Natural killer cell (primary cell): ENCODE results near the gene MIF. TPM values are rescaled to one million over a fixed set of nuclear protein-coding genes. Genes with fewer than 3 reads are reported as not detected.
A peak's percentile ranks its signal among the peaks of the same experiment; 100 is the strongest.
"Not testable (repeated sequence)": the region's sequence is repeated elsewhere in the genome, so short reads cannot be mapped to it uniquely, and the experiment has no call there.

Experiments used
- ATAC-seq, 3 donors: fragments of 150-1000 bp in 2 of 3; fragments of 200-7000 bp in 1 of 3; cut with Tn5 transposase; 1 replicate in 1 of 3; 2 replicates in 2 of 3; pipeline ENCODE4 v1.10.0; 2021; ENCODE audit warnings: mild to moderate bottlenecking in 2 of 3, moderate library complexity in 2 of 3
- DNase-seq, 2 donors: peaks; one replicate each; pipeline versions ENCODE4 v3.0.0 to v3.0.0-alpha.2; 2013 to 2021; ENCODE audit warnings: mixed read lengths in 1 of 2
- H3K27ac ChIP-seq: one replicate; pipeline ENCODE4 v1.5.1; 2013; ENCODE audit warnings: mild to moderate bottlenecking, low read length
- H3K27me3 ChIP-seq: one replicate; pipeline ENCODE4 v1.6.1; 2013; ENCODE audit warnings: low read length; ENCODE audit not compliant: control insufficient read depth, insufficient read depth
- H3K36me3 ChIP-seq: one replicate; pipeline ENCODE4 v1.6.1; 2013; ENCODE audit warnings: low read length; ENCODE audit not compliant: control insufficient read depth, insufficient read depth
- H3K4me1 ChIP-seq: one replicate; pipeline ENCODE4 v1.6.1; 2013; ENCODE audit warnings: low read length; ENCODE audit not compliant: control insufficient read depth, insufficient read depth
- H3K4me3 ChIP-seq: one replicate; pipeline ENCODE4 v1.5.1; 2013; ENCODE audit warnings: low read length
- H3K9me3 ChIP-seq: one replicate; pipeline ENCODE4 v1.6.1; 2013; ENCODE audit warnings: low read length; ENCODE audit not compliant: control insufficient read depth, insufficient read depth
- H3K27ac Mint-ChIP-seq, 2 donors: one replicate each; pipeline ENCODE4 v1.8.0; 2022; ENCODE audit warnings: mild to moderate bottlenecking in 2 of 2, mixed read lengths in 2 of 2, moderate library complexity in 1 of 2
- H3K27me3 Mint-ChIP-seq, 2 donors: one replicate each; pipeline ENCODE4 v1.8.0; 2022; ENCODE audit warnings: low read depth in 2 of 2, mixed read lengths in 2 of 2
- H3K36me3 Mint-ChIP-seq: one replicate; pipeline ENCODE4 v1.8.0; 2022; ENCODE audit warnings: mixed read lengths
- H3K4me1 Mint-ChIP-seq, 2 donors: one replicate each; pipeline ENCODE4 v1.8.0; 2022; ENCODE audit warnings: mixed read lengths in 2 of 2
- H3K4me3 Mint-ChIP-seq: one replicate; pipeline ENCODE4 v1.8.0; 2022; ENCODE audit warnings: mild to moderate bottlenecking, moderate library complexity, mixed read lengths
- H3K9me3 Mint-ChIP-seq, 2 donors: one replicate each; pipeline ENCODE4 v1.8.0; 2022; ENCODE audit warnings: mixed read lengths in 2 of 2
- WGBS: methylation state at CpG from one replicate; pipeline ENCODE4 v1.1.7; 2013; ENCODE audit warnings: missing lambda C conversion rate; ENCODE audit not compliant: insufficient coverage; 5-methylcytosine and 5-hydroxymethylcytosine counted together
- intact Hi-C: fragments of 100-400 bp; cut with micrococcal nuclease; formaldehyde crosslinking; loops from one replicate; pipeline ENCODE4 v1.14.2; 2022
- total RNA-seq, 4 donors: library from RNA; stranded (reverse); fragments of 120-200 nt in 1 of 4; gene quantifications; one replicate each; pipeline versions ENCODE4 v1.2.3 to v1.2.4, GENCODE V29; 2013 to 2022
- TF ChIP-seq, protein P1 (sequence below): fragments of 200-600 bp; IDR thresholded peaks from one replicate; pipeline ENCODE4 v1.8.0; 2022; ENCODE audit warnings: antibody characterized with exemption

The MIF gene
- total RNA-seq, 3 donors from 2014 or later (not counting 1 experiment from before 2014, with no cell fraction given) = 115 to 182 (median 133) TPM

DNA sequence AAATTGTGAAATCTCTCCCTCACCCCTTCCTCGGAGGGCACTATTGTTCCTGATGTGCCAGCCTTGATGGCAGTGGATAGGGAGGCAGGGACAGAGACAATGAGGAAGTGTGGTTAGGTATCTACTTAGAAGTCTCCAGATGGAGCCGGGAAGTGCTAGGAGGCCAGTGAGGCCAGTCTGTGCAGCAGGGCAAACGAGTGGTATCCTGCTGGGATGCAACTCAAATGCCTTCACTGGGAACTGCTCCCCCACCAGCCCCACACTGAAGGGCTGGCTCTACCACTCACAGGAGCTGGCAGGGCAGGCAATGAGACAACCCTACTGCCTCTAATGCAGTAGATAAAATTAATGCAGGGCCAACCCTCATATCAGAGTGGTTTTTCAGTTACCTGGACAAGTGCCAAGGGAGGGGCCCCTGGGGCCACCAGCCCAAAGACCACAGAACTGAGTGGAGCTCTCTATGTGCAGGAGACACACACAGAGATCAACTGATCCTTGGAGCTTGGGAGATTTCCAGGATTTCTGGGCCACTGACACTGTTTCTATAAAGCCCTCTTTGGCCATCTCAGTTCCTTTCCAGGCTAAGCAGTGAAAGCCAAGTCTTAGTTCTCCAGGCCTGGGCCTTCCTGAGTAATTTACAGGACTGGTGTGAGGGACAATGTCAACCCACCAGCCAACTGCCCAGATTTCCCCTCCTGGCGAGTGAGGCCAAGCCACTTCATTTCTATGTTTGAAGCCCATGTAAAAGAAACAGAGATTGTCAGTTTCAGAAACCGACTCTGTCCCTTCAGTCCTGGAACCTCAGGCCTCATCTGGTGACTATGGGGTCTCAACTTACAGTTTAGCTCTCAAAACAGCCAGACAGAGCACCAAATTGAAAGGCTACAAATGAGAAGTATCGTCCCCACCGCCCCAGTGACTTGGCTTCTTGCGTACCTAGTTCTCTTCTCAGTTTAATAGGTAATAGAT is 4.1 kb downstream of the MIF start:
- Histone ChIP-seq H3K4me1 (peaks cover 22% of the 10 kb centered on the region), H3K36me3 (peaks cover 12% of the 10 kb centered on the region), H3K27ac (no peak overlapping the region), H3K9me3 (no peaks in the 10 kb centered on the region), H3K27me3 (no peaks in the 10 kb centered on the region), H3K4me3 (no peak overlapping the region)
- peaks cover 13 to 31% of the 10 kb centered on the region in 2 donors for H3K4me1 Mint-ChIP-seq
- H3K4me3 Mint-ChIP-seq = no peak overlapping the region
- TF ChIP-seq, protein P1, sequence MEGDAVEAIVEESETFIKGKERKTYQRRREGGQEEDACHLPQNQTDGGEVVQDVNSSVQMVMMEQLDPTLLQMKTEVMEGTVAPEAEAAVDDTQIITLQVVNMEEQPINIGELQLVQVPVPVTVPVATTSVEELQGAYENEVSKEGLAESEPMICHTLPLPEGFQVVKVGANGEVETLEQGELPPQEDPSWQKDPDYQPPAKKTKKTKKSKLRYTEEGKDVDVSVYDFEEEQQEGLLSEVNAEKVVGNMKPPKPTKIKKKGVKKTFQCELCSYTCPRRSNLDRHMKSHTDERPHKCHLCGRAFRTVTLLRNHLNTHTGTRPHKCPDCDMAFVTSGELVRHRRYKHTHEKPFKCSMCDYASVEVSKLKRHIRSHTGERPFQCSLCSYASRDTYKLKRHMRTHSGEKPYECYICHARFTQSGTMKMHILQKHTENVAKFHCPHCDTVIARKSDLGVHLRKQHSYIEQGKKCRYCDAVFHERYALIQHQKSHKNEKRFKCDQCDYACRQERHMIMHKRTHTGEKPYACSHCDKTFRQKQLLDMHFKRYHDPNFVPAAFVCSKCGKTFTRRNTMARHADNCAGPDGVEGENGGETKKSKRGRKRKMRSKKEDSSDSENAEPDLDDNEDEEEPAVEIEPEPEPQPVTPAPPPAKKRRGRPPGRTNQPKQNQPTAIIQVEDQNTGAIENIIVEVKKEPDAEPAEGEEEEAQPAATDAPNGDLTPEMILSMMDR = no peak
- H3K9me3 Mint-ChIP-seq = no peaks in the 10 kb centered on the region
- no peaks in the 10 kb centered on the region for H3K27me3 Mint-ChIP-seq
- 82% methylated on average over 8 of the region's 8 CpGs for WGBS
- DNase-seq = no peak
- no peaks in the 10 kb centered on the region for H3K36me3 Mint-ChIP-seq
- ATAC-seq = no peak
- no peak overlapping the region for H3K27ac Mint-ChIP-seq
- intact Hi-C loops = no loop called here

DNA sequence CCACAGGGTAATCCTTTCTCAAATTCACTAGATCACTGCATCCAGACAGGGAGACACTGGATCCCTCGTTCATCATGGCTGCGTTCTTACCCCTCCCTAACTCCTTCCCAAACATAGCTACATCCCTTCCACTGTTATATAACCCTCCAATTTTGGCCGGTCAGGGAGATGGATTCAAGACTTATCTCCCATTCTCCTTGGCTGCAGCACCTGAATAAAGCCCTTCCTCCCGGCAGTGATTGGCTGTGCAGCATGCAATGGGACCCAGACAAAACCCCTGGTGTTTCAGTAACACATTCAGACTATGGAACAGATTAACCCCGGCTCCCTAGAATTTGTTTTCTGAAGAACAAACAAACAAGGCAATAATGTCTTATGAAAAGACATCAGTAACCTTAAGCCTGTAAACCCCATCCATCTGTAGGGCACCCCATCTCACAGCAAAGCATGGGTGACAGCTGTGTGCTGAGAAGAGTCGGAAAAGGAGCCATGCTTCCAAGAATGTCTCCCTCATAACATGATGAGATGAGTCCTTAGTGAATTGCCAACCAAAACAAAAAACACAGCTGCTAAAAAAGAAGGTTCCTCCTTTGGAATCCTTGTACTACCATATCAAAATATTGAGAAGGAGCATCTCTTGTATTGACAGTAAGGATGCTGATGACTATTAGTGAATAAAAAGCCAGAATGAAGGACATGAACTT is 5.0 kb downstream of the MIF start:
- Histone ChIP-seq H3K4me1 (peaks cover 15% of the 10 kb centered on the region), H3K27ac (no peak overlapping the region), H3K36me3 (peaks cover 12% of the 10 kb centered on the region), H3K27me3 (no peaks in the 10 kb centered on the region), H3K9me3 (no peaks in the 10 kb centered on the region), H3K4me3 (no peak overlapping the region)
- intact Hi-C loops = no loop called here
- Mint-ChIP-seq H3K9me3 (no peaks in the 10 kb centered on the region), H3K4me3 (no peak overlapping the region), H3K27ac (peak overlapping the region in 1 of 2 donors; percentile 19), H3K4me1 (peaks cover 6 to 25% of the 10 kb centered on the region in 2 donors), H3K36me3 (no peaks in the 10 kb centered on the region), H3K27me3 (no peaks in the 10 kb centered on the region)
- ATAC-seq (no peak), DNase-seq (no peak)
- TF ChIP-seq, protein P1 = no peak
- WGBS = 94% methylated on average over 6 of the region's 6 CpGs

DNA sequence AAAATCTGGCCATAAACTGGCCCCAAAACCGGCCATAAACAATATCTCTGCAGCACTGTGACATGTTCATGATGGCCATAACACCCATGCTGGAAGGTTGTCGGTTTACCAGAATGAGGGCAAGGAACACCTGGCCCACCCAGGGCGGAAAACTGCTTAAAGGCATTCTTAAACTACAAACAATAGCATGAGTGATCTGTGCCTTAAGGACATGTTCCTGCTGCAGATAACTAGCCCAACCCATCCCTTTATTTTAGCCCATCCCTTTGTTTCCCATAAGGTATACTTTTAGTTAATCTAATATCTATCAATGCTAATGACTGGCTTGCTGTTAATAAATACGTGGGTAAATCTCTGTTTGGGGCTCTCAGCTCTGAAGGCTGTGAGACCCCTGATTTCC is 6.0 kb downstream of the MIF start:
- peaks cover 11% of the 10 kb centered on the region for H3K4me1 ChIP-seq
- H3K27me3 Mint-ChIP-seq, intact Hi-C loops, H3K27me3 ChIP-seq, H3K9me3 ChIP-seq, H3K4me3 ChIP-seq, DNase-seq, H3K36me3 Mint-ChIP-seq, H3K27ac Mint-ChIP-seq, H3K27ac ChIP-seq, H3K4me3 Mint-ChIP-seq, ATAC-seq, H3K9me3 Mint-ChIP-seq: not testable (repeated sequence)
- WGBS = 89% methylated on average over 3 of the region's 4 CpGs
- H3K36me3 ChIP-seq = peaks cover 12% of the 10 kb centered on the region
- peaks cover 6 to 26% of the 10 kb centered on the region in 2 donors for H3K4me1 Mint-ChIP-seq

DNA sequence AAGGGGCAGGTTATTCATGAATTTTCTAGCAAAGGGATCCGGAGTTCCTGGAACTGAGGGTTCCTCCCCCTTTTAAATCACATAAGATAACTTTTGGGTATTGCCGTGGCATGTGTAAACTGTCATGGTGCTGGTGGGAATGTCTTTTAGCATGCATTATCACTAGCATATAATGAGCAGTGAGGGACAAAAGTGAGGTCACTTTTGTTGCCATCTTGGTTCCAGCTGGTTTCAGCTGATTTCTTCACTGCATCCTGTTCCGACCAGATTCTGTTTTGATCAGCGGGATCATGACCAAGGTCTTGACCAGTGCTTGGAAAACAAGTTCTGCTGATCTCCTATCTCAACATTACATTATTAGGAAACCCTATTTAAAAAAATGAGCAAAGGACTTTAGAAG is 7.4 kb downstream of the MIF start:
- intact Hi-C loops = no loop called here
- Histone ChIP-seq H3K4me1 (no peaks in the 10 kb centered on the region), H3K4me3 (no peak overlapping the region), H3K36me3 (peaks cover 7% of the 10 kb centered on the region), H3K27me3 (no peaks in the 10 kb centered on the region), H3K9me3 (no peaks in the 10 kb centered on the region), H3K27ac (no peak overlapping the region)
- no peaks in the 10 kb centered on the region for H3K36me3 Mint-ChIP-seq
- H3K27ac Mint-ChIP-seq = no peak overlapping the region
- TF ChIP-seq, protein P1 = no peak
- H3K27me3 Mint-ChIP-seq = no peaks in the 10 kb centered on the region
- no peaks in the 10 kb centered on the region for H3K9me3 Mint-ChIP-seq
- no peak overlapping the region for H3K4me3 Mint-ChIP-seq
- DNase-seq (no peak), ATAC-seq (no peak)
- H3K4me1 Mint-ChIP-seq = peaks cover 6 to 18% of the 10 kb centered on the region in 2 donors
- 86% methylated on average over 4 of the region's 4 CpGs for WGBS
